ENCODE data around the gene COL5A1.

GRCh38 chr9:134690301-134690751, 48.7 kb downstream of the COL5A1 start:
- TF ChIP-seq TAF1 (IDR thresholded peaks at IDR 0.05; ENCODE audit: low read depth): no peak
- no peak for TF ChIP-seq RAD21 (IDR thresholded peaks at IDR 0.05; ENCODE audit: low read depth)
- TF ChIP-seq EGR1 (IDR thresholded peaks at IDR 0.05): no peak
- no peak for TF ChIP-seq EP300 (IDR thresholded peaks at IDR 0.05; ENCODE audit: borderline replicate concordance)
- TF ChIP-seq TCF12 (IDR thresholded peaks at IDR 0.05; ENCODE audit: low read depth): no peak
- TF ChIP-seq NFIC (IDR thresholded peaks at IDR 0.05): no peak

Measured in Ishikawa (cell line).